HG02763 (cell line): Measurements from ENCODE around the gene MIS18A.

Experiments
- ATAC-seq: cut with Tn5 transposase; IDR thresholded peaks from one replicate; pipeline ENCODE4 v1.9.1; 2021; ENCODE audit warnings: mild to moderate bottlenecking, moderate library complexity; ENCODE audit not compliant: unreplicated experiment

Gene MIS18A

GRCh38 chr21:32256873-32257620 is 21.8 kb downstream of the MIS18A start:
- ATAC-seq: no peak

GRCh38 chr21:32256251-32256650 is 22.6 kb downstream of the MIS18A start:
- ATAC-seq: no peak

- no peak for ATAC-seq
Measured at GRCh38 chr21:32253215-32253641, 25.6 kb downstream of the MIS18A start.

- no peak for ATAC-seq
Measured at GRCh38 chr21:32252136-32252535, 26.7 kb downstream of the MIS18A start.

GRCh38 chr21:32249511-32250280 is 29.2 kb downstream of the MIS18A start:
- ATAC-seq: no peak

GRCh38 chr21:32248571-32249461 is 30.0 kb downstream of the MIS18A start:
- ATAC-seq: no peak

- ATAC-seq: no peak
Measured at GRCh38 chr21:32246571-32247140, 32.2 kb downstream of the MIS18A start.

GRCh38 chr21:32245971-32246370 is 32.9 kb downstream of the MIS18A start:
- ATAC-seq: no peak

GRCh38 chr21:32240851-32241687 is 37.8 kb downstream of the MIS18A start:
- no peak for ATAC-seq

GRCh38 chr21:32239551-32239950 is 39.3 kb downstream of the MIS18A start:
- no peak for ATAC-seq

GRCh38 chr21:32238063-32238462 is 40.8 kb downstream of the MIS18A start:
- ATAC-seq: no peak

- no peak for ATAC-seq
Measured at GRCh38 chr21:32237021-32237420, 41.8 kb downstream of the MIS18A start.

- ATAC-seq: no peak
Measured at GRCh38 chr21:32233722-32234301, 45.0 kb downstream of the MIS18A start.

GRCh38 chr21:32233055-32233546 is 45.7 kb downstream of the MIS18A start:
- ATAC-seq: no peak

GRCh38 chr21:32226444-32226843 is 52.4 kb downstream of the MIS18A start:
- no peak for ATAC-seq
